ENCODE results near the gene RUNX1.

The RUNX1 gene

DNA sequence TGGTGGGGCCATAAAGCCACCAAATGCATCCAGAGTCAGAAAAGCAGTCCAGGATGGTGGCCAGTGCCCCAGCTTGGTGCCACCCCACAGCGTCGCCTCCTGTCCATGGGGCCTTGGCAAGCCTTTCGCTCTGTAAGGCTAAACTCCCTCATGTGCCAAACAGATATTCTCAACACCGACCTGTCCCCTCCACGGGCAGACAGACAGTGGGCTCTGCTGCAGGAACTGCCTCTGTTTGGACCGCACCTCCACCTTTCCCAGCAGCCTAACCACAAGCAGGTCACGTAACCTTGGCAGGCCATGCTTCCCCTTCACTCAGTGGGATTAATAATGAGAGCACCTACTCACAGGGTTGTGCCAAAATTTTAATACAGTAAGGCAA lies 11.7 kb downstream of the RUNX1 start:
- no peak for DNase-seq (ENCODE audit: extremely low read depth in 1 of 2, low read depth in 1 of 2)

DNA sequence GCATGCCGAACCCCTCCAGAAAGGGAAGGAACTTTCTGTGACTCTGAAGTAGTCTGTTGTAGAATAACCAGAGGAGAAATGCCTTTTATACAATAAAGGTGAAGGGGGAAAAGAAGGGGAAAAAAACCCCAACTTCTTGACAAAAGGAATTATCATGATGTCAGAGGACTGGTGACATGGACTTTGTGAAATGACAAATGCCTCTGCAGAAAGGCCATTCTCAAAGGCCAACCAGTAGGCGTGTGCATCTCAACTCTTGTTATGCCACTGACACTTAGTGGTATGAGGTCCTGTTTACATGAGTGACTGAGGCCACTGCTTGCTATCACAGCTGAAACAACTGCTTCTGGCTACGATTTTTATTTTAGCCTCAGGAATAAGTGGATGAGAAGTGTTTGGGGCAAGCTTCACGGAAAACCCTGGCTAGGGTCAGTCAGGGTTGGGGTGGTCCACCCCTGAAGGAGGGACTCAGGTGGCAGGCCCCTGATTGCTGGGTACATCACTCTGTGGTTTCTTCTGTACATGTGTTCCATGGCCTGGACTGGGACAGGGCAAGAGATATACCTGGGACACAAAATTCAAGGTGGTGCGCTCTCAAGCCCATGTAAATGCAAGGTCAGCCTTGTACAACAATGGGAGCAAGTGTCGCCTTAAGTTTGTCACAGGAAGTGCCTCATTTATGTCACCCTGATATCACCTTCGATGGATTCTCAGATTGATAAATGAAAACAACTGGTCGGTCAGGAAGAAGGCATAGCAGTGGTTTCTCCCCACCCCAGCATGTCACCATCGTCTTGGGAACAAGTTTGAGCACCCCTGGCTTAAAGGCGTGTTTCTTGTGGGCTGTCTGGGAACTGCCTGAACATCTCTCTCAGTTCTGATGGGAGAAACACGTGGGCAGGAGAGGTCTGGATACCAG lies 12.4 kb downstream of the RUNX1 start:
- DNase-seq (ENCODE audit: extremely low read depth in 1 of 2, low read depth in 1 of 2) = no peak

GRCh38 chr21:35035581-35035980 lies 13.5 kb downstream of the RUNX1 start:
- DNase-seq (ENCODE audit: extremely low read depth in 1 of 2, low read depth in 1 of 2) = no peak

DNA sequence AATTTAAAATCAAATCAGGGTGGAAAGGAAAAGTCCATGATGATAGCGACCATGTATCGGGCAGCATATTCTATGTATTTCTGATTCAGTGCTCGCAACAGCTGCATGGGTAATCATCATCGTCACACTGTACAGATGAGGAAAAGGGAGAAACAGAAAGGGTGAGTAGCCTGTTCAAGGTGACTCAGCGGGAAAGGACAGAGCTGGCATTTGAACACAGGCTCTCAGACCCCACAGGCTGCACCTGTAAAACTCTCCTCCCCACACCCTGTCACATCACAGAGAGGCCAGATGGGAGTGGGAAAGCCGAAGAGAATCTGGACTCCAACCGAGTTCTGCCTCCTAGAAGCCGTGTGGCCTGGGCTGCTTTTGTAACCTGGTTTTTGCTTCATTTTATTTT lies 14.0 kb downstream of the RUNX1 start:
- no peak for DNase-seq (ENCODE audit: extremely low read depth in 1 of 2, low read depth in 1 of 2)

DNA sequence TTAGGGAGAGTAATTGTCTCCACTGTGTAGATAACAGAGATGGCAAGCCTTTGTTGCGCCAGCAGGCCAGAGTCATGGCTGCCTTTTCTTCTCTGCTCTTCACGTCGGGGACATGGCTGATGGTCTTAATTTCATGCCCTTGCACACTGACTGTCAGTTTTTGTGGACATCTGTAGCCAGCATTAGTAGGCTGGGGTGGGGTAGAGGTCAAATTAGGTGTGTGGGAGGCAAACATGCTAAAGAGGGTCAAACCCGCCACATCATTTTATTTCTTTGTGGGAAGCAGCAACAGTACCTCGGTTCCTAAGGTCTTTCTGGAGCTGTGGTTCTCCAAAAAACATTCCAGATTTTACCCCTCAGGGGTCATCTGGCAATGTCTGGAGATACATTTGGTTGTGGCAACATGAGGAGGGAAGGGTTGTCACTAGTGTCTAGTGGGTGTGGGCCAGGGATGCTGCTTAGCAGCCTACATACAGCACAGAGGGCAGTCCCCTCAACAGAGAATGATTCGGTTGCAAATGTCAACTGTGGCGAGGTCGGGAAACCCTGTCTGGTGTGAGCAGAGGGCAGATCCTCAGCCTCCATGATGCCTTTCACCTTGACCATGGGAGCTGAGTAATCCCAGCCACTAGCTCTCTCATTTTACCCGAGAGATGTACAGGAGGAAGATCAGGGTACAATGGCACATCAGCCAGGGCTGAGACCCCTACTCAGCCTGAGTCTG lies 14.7 kb downstream of the RUNX1 start:
- DNase-seq (ENCODE audit: extremely low read depth in 1 of 2, low read depth in 1 of 2) = no peak

DNA sequence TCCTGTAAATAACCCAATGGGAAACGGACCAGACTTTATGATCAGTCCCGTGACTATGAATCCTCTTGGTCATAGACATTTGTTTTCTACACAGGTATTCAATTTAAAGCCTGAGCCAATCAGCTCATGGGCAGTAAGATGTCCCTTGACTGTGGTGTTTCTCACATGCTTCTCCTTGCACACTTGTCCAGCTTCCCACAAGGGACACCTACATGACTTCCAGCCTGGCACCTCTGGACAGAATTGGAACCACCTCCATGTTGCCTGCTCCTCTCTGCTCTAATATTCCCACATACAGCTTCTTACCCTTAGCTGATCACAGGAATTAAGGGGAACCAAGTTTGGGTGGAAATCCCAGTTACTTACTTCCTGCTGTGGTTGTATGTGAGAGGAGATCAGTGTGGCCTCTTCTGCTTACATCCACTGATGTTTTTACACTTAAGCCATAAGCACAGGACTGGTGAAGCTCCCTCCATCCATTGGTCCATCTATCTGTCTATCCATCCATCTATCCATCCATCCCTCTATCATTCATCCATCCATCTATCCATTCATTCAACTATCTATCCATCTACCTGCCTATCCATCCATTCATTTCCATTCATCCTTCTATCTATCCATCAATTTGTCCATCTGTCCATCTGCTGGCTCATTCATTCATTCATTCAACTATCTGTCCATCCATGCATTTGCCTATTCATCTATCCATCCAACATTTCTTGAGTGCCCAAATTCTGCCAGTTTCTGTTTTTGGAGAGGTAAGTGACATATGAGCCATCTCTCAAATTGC lies 16.4 kb downstream of the RUNX1 start:
- DNase-seq (ENCODE audit: extremely low read depth in 1 of 2, low read depth in 1 of 2) = no peak

GRCh38 chr21:35028451-35028978 lies 20.6 kb downstream of the RUNX1 start:
- no peak for DNase-seq (ENCODE audit: extremely low read depth in 1 of 2, low read depth in 1 of 2)

GRCh38 chr21:35027563-35028450 lies 21.3 kb downstream of the RUNX1 start:
- no peak for DNase-seq (ENCODE audit: extremely low read depth in 1 of 2, low read depth in 1 of 2)

GRCh38 chr21:35026617-35027562 lies 22.2 kb downstream of the RUNX1 start:
- peak in 1 of 2 donors; percentile 73 for DNase-seq (ENCODE audit: extremely low read depth in 1 of 2, low read depth in 1 of 2)

DNA sequence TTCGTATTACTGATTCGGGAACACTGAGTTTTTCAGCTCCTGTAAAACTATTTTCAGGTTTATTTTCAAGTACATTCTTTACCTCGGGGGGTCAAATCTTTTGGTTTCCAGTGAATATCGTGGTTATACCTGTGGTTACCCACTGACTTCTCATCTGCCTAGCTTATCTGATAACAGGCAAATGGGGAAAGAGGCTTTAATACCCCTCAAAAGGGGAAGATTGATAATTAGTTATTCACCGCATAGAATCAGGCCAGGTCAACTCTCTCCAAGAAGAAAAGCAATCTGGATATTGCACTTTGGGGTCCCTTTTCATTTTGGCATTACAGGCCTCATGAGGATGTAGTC lies 23.0 kb downstream of the RUNX1 start:
- DNase-seq (ENCODE audit: extremely low read depth in 1 of 2, low read depth in 1 of 2) = no peak

GRCh38 chr21:35025206-35026152 lies 23.6 kb downstream of the RUNX1 start:
- DNase-seq (ENCODE audit: extremely low read depth in 1 of 2, low read depth in 1 of 2) = no peak

DNA sequence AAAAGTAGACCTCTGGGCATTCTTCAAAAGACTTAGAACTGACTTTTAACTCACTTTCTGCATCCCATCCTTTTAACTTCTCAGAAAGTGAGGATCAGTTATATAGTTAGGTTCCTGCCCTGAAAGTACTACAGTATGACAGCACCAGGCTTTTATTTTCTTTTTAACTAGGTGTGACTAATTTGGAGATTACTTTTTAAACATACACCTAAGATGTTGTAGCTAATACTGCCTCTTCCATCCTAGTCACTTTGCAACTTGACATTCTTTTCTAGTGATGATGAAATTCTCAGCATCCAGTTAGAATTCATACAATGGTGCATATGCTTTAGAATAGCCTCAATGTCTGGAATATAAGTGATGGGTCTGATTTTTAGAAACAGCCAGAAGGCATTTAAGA lies 24.6 kb downstream of the RUNX1 start:
- DNase-seq (ENCODE audit: extremely low read depth in 1 of 2, low read depth in 1 of 2) = no peak

- DNase-seq (ENCODE audit: extremely low read depth in 1 of 2, low read depth in 1 of 2) = no peak
Measured at GRCh38 chr21:35024071-35024420, 25.1 kb downstream of the RUNX1 start.

DNA sequence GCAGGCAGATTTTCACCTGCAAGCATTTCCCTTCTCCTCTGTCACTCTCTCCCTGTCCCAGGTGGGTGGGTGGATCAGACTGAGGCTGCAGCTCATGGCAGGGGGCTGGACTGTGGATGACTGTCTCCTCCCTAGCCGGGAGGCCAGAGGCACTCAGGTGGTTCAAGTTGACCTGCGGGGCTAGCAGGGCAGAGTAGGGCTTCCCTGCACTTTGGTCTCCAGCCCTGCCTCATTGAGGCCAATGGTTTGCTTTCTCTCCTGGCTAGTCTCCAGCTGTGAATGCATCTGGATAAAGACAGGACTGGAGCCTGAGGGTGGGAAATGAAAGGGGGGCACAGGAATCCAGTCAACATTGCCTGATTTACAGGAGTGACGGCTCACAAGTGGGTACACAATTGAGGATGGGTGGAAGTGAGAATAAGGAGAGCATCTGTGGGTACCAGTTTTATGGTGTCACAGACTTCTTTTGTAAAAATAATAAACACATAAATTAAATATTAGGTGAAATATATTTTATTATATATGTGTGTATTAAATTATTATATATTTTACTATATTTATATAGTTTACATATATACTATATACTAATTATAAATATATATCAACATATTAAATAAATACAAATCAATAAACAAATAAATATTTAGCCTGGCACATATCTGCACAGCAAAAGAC lies 25.6 kb downstream of the RUNX1 start:
- DNase-seq (ENCODE audit: extremely low read depth in 1 of 2, low read depth in 1 of 2) = no peak

DNA sequence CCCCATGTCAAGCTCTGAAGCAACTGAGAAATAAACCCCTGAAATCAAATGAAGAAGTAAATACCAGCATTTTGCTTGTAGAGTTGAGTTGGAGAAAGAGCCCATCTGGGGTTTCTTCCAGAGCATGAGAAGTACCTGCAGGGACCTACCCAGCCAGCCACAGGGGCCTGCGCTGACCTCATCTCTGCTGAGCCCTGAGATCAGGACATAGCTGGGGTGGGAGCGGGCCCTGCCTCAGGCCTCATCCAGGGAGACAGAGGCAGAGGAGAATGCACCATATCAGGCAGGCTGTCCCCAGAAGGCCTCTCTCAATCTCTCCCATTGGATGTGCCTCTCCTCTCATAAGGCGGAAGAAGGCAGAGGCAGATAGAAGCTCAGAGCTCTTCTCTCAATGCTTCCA lies 27.6 kb downstream of the RUNX1 start:
- DNase-seq (ENCODE audit: extremely low read depth in 1 of 2, low read depth in 1 of 2) = no peak

GRCh38 chr21:35020902-35021301 lies 28.2 kb downstream of the RUNX1 start:
- no peak for DNase-seq (ENCODE audit: extremely low read depth in 1 of 2, low read depth in 1 of 2)

- DNase-seq (ENCODE audit: extremely low read depth in 1 of 2, low read depth in 1 of 2) = peak in 1 of 2 donors; percentile 60
Measured at GRCh38 chr21:35020436-35020835, 28.7 kb downstream of the RUNX1 start.

- no peak for DNase-seq (ENCODE audit: extremely low read depth in 1 of 2, low read depth in 1 of 2)
Measured at GRCh38 chr21:35019631-35020032, 29.5 kb downstream of the RUNX1 start.
